SJCRH30 (cell line): ENCODE results near the gene MTFMT. TPM values are rescaled to one million over a fixed set of nuclear protein-coding genes. Genes with fewer than 3 reads are reported as not detected.
"Not testable (repeated sequence)": the region's sequence is repeated elsewhere in the genome, so short reads cannot be mapped to it uniquely, and the experiment has no call there.

ENCODE experiments used
- DNase-seq, 2 experiments: peaks; one replicate each; pipeline ENCODE4 v3.0.0-alpha.2; 2015 to 2020
- H3K27ac ChIP-seq: fragments of 250-450 bp; sonication (Bioruptor Pico); 2 replicates; pipeline ENCODE4 v1.5.1; 2020; ENCODE audit warnings: mild to moderate bottlenecking, moderate library complexity
- H3K27me3 ChIP-seq: fragments of 250-450 bp; sonication (Bioruptor Pico); 2 replicates; pipeline ENCODE4 v1.5.1; 2020; ENCODE audit warnings: mild to moderate bottlenecking, moderate library complexity
- H3K36me3 ChIP-seq: fragments of 250-450 bp; sonication (Bioruptor Pico); 2 replicates; pipeline ENCODE4 v1.5.1; 2020; ENCODE audit warnings: mild to moderate bottlenecking, moderate library complexity
- H3K4me1 ChIP-seq: fragments of 250-450 bp; sonication (Bioruptor Pico); 2 replicates; pipeline ENCODE4 v1.5.1; 2020; ENCODE audit warnings: mild to moderate bottlenecking, moderate library complexity
- H3K4me3 ChIP-seq: fragments of 250-450 bp; sonication (Bioruptor Pico); 2 replicates; pipeline ENCODE4 v1.5.1; 2020; ENCODE audit warnings: mild to moderate bottlenecking, moderate library complexity
- H3K9me3 ChIP-seq: fragments of 250-450 bp; sonication (Bioruptor Pico); replicated peaks from 2 replicates; pipeline ENCODE4 v1.5.1; 2020; ENCODE audit warnings: mild to moderate bottlenecking, moderate library complexity
- total RNA-seq: library from RNA; depleted of rRNA; stranded (reverse); fragments of >200 nt; shearing (Covaris generic); gene quantifications from 2 replicates; pipeline ENCODE4 v1.2.3, GENCODE V29; 2014

Gene MTFMT
- total RNA-seq, 1 experiment from 2014 or later: 21.9 TPM

- Histone ChIP-seq H3K9me3 (no peaks in the 10 kb centered on the region), H3K4me1 (0 out of 2 replicates have a peak, but pooled peaks cover 3% of the 10 kb centered on the region), H3K27me3 (no peaks in the 10 kb centered on the region), H3K4me3 (no peak overlapping the region), H3K36me3 (no peaks in the 10 kb centered on the region), H3K27ac (no peak overlapping the region)
- no peak for DNase-seq
These were observed 7.9 kb upstream of the MTFMT start for GRCh38 chr15:65037309-65037708.

GRCh38 chr15:65034719-65035118 lies 5.3 kb upstream of the MTFMT start:
- no peaks in the 10 kb centered on the region for H3K27me3 ChIP-seq
- peaks cover 10% of the 10 kb centered on the region; the same call in 1 of the 2 replicates for H3K4me1 ChIP-seq

GRCh38 chr15:65033659-65034269 lies 4.3 kb upstream of the MTFMT start:
- no peaks in the 10 kb centered on the region for H3K9me3 ChIP-seq
- DNase-seq: peak; percentile 48 to 69

More at GRCh38 chr15:65034719-65035118, 5.3 kb upstream of the MTFMT start:
- Histone ChIP-seq H3K4me3 (no peak overlapping the region), H3K9me3 (no peaks in the 10 kb centered on the region), H3K27ac (no peak overlapping the region), H3K36me3 (no peaks in the 10 kb centered on the region)
- DNase-seq: no peak

GRCh38 chr15:65032801-65033537 lies 3.5 kb upstream of the MTFMT start:
- DNase-seq: peak; percentile 85 to 94
- H3K9me3 ChIP-seq: no peaks in the 10 kb centered on the region
- peaks cover 11% of the 10 kb centered on the region; the same call in 1 of the 2 replicates for H3K4me1 ChIP-seq
- no peak overlapping the region; the same call in 1 of the 2 replicates for H3K27ac ChIP-seq
- H3K4me3 ChIP-seq: peak overlapping the region; percentile 13
- no peaks in the 10 kb centered on the region for H3K27me3 ChIP-seq
- no peaks in the 10 kb centered on the region for H3K36me3 ChIP-seq

More at GRCh38 chr15:65033659-65034269, 4.3 kb upstream of the MTFMT start:
- Histone ChIP-seq H3K27ac (no peak overlapping the region; the same call in 1 of the 2 replicates), H3K36me3 (no peaks in the 10 kb centered on the region), H3K4me3 (peak overlapping the region; percentile 13; the same call in 1 of the 2 replicates), H3K4me1 (peaks cover 11% of the 10 kb centered on the region; the same call in 1 of the 2 replicates), H3K27me3 (no peaks in the 10 kb centered on the region)

- Histone ChIP-seq H3K9me3 (no peaks in the 10 kb centered on the region), H3K27me3 (no peaks in the 10 kb centered on the region), H3K4me3 (peak overlapping the region; percentile 95), H3K27ac (no peak overlapping the region; the same call in 1 of the 2 replicates), H3K4me1 (peaks cover 11% of the 10 kb centered on the region; the same call in 1 of the 2 replicates), H3K36me3 (peaks cover 7% of the 10 kb centered on the region)
- no peak for DNase-seq
These were observed 333 bp upstream of the MTFMT start for GRCh38 chr15:65029736-65030208.

- Histone ChIP-seq H3K36me3 (peaks cover 7% of the 10 kb centered on the region), H3K27ac (no peak overlapping the region), H3K27me3 (no peaks in the 10 kb centered on the region), H3K4me3 (peak overlapping the region; percentile 95), H3K9me3 (no peaks in the 10 kb centered on the region), H3K4me1 (peaks cover 7% of the 10 kb centered on the region; the same call in 1 of the 2 replicates)
- no peak for DNase-seq
These were observed 1.1 kb downstream of the MTFMT start for GRCh38 chr15:65028338-65028737.

GRCh38 chr15:65027593-65027992 lies 1.8 kb downstream of the MTFMT start:
- no peaks in the 10 kb centered on the region for H3K27me3 ChIP-seq
- H3K4me3 ChIP-seq: no peak overlapping the region
- no peak for DNase-seq
- no peak overlapping the region for H3K27ac ChIP-seq
- H3K9me3 ChIP-seq: no peaks in the 10 kb centered on the region
- peaks cover 7% of the 10 kb centered on the region for H3K36me3 ChIP-seq
- peaks cover 7% of the 10 kb centered on the region; the same call in 1 of the 2 replicates for H3K4me1 ChIP-seq

GRCh38 chr15:65026756-65027155 lies 2.7 kb downstream of the MTFMT start:
- H3K4me3 ChIP-seq: no peak overlapping the region
- H3K27me3 ChIP-seq: no peaks in the 10 kb centered on the region
- no peak for DNase-seq
- H3K27ac ChIP-seq: no peak overlapping the region
- H3K4me1 ChIP-seq: peaks cover 7% of the 10 kb centered on the region; the same call in 1 of the 2 replicates
- peaks cover 7% of the 10 kb centered on the region for H3K36me3 ChIP-seq
- H3K9me3 ChIP-seq: no peaks in the 10 kb centered on the region

GRCh38 chr15:65021488-65021887 lies 8.0 kb downstream of the MTFMT start:
- no peaks in the 10 kb centered on the region for H3K4me1 ChIP-seq
- no peaks in the 10 kb centered on the region for H3K27me3 ChIP-seq
- no peak for DNase-seq
- H3K4me3 ChIP-seq: no peak overlapping the region
- peaks cover 21% of the 10 kb centered on the region for H3K36me3 ChIP-seq
- no peak overlapping the region for H3K27ac ChIP-seq
- no peaks in the 10 kb centered on the region for H3K9me3 ChIP-seq

GRCh38 chr15:65020419-65020818 lies 9.0 kb downstream of the MTFMT start:
- Histone ChIP-seq H3K27me3 (no peaks in the 10 kb centered on the region), H3K4me3 (no peak overlapping the region), H3K27ac (no peak overlapping the region), H3K36me3 (peaks cover 25% of the 10 kb centered on the region), H3K4me1 (no peaks in the 10 kb centered on the region), H3K9me3 (no peaks in the 10 kb centered on the region)
- DNase-seq: no peak

- H3K4me1 ChIP-seq, H3K27me3 ChIP-seq, H3K27ac ChIP-seq, H3K4me3 ChIP-seq, DNase-seq, H3K9me3 ChIP-seq: not testable (repeated sequence)
- peaks cover 38% of the 10 kb centered on the region for H3K36me3 ChIP-seq
These were observed 18.2 kb downstream of the MTFMT start for GRCh38 chr15:65011198-65011597.

GRCh38 chr15:65008983-65009382 lies 20.5 kb downstream of the MTFMT start:
- H3K27ac ChIP-seq: no peak overlapping the region
- H3K27me3 ChIP-seq: no peaks in the 10 kb centered on the region
- DNase-seq: no peak
- H3K4me3 ChIP-seq: no peak overlapping the region
- H3K4me1 ChIP-seq: no peaks in the 10 kb centered on the region
- H3K9me3 ChIP-seq: peaks cover 3% of the 10 kb centered on the region; the same call in 1 of the 2 replicates
- peaks cover 23% of the 10 kb centered on the region for H3K36me3 ChIP-seq

- no peaks in the 10 kb centered on the region for H3K4me1 ChIP-seq
- H3K27ac ChIP-seq: no peak overlapping the region
These were observed 22.6 kb downstream of the MTFMT start for GRCh38 chr15:65006876-65007275.

GRCh38 chr15:65004993-65005392 lies 24.4 kb downstream of the MTFMT start:
- H3K27me3 ChIP-seq: no peaks in the 10 kb centered on the region
- no peak overlapping the region for H3K27ac ChIP-seq
- H3K36me3 ChIP-seq: peaks cover 16% of the 10 kb centered on the region
- H3K4me1 ChIP-seq: no peaks in the 10 kb centered on the region
- DNase-seq: no peak
- no peaks in the 10 kb centered on the region; the same call in 1 of the 2 replicates for H3K9me3 ChIP-seq
- no peak overlapping the region for H3K4me3 ChIP-seq

More at GRCh38 chr15:65006876-65007275, 22.6 kb downstream of the MTFMT start:
- no peak overlapping the region for H3K4me3 ChIP-seq
- H3K27me3 ChIP-seq: no peaks in the 10 kb centered on the region
- peaks cover 19% of the 10 kb centered on the region for H3K36me3 ChIP-seq
- DNase-seq: no peak
- H3K9me3 ChIP-seq: no peaks in the 10 kb centered on the region; the same call in 1 of the 2 replicates
